GM23338 (cell line): Measurements from ENCODE around the gene TM9SF4. TPM values are rescaled to one million over a fixed set of nuclear protein-coding genes. Genes with fewer than 3 reads are reported as not detected.

Experiments used
- ATAC-seq: fragments of 200-7000 bp; cut with Tn5 transposase; 3 replicates; pipeline ENCODE4 v1.9.1; 2020
- DNase-seq: peaks from one replicate; pipeline ENCODE4 v3.0.0-alpha.2; 2015; ENCODE audit warnings: low spot score
- H2AFZ ChIP-seq: fragments of 200-600 bp; sonication (generic); 2 replicates; pipeline ENCODE4 v1.8.0; 2016; ENCODE audit warnings: antibody characterized with exemption, mild to moderate bottlenecking, moderate library complexity
- H3F3A ChIP-seq: fragments of 200-600 bp; sonication (generic); replicated peaks from 2 replicates; pipeline ENCODE4 v1.8.0; 2017; ENCODE audit warnings: antibody characterized with exemption, mixed run types, low read depth
- H3K27ac ChIP-seq: fragments of 200-600 bp; sonication (generic); 2 replicates; pipeline ENCODE4 v1.6.1; 2016; ENCODE audit warnings: low read depth
- H3K27me3 ChIP-seq: fragments of 200-600 bp; sonication (generic); 2 replicates; pipeline ENCODE4 v1.8.0; 2016; ENCODE audit warnings: mild to moderate bottlenecking, mixed run types, moderate library complexity; ENCODE audit not compliant: insufficient read depth
- H3K36me3 ChIP-seq: fragments of 200-600 bp; sonication (generic); 2 replicates; pipeline ENCODE4 v1.8.0; 2016; ENCODE audit warnings: mild to moderate bottlenecking; ENCODE audit not compliant: insufficient read depth
- H3K4me1 ChIP-seq: fragments of 200-600 bp; sonication (generic); 2 replicates; pipeline ENCODE4 v1.8.0; 2016; ENCODE audit warnings: mild to moderate bottlenecking, moderate library complexity; ENCODE audit not compliant: insufficient read depth
- H3K4me2 ChIP-seq: fragments of 200-600 bp; sonication (generic); 2 replicates; pipeline ENCODE4 v1.7.1; 2017; ENCODE audit warnings: mixed run types
- H3K4me3 ChIP-seq: fragments of 200-600 bp; sonication (generic); 2 replicates; pipeline ENCODE4 v1.6.1; 2016; ENCODE audit warnings: mixed run types
- H3K79me2 ChIP-seq: fragments of 200-600 bp; sonication (generic); replicated peaks from 2 replicates; pipeline ENCODE4 v1.8.0; 2017; ENCODE audit warnings: mild to moderate bottlenecking; ENCODE audit not compliant: insufficient read depth
- H3K9me2 ChIP-seq: fragments of 200-600 bp; sonication (generic); 2 replicates; pipeline ENCODE4 v1.8.0; 2017; ENCODE audit not compliant: insufficient read depth
- H4K20me1 ChIP-seq: fragments of 200-600 bp; sonication (generic); replicated peaks from 2 replicates; pipeline ENCODE4 v1.8.0; 2017; ENCODE audit warnings: mild to moderate bottlenecking; ENCODE audit not compliant: insufficient read depth
- H3K27ac Mint-ChIP-seq: 2 replicates; pipeline ENCODE4 v1.8.0; 2020; ENCODE audit warnings: inconsistent platforms, mild to moderate bottlenecking, moderate library complexity, mixed read lengths
- H3K27me3 Mint-ChIP-seq: 3 replicates; pipeline ENCODE4 v1.8.0; 2022; ENCODE audit warnings: low read depth, mild to moderate bottlenecking, moderate library complexity, mixed read lengths, inconsistent platforms; ENCODE audit not compliant: insufficient read depth, poor library complexity
- H3K36me3 Mint-ChIP-seq: 3 replicates; pipeline ENCODE4 v1.8.0; 2021; ENCODE audit warnings: low read depth, mild to moderate bottlenecking, inconsistent platforms, moderate library complexity, mixed read lengths
- H3K4me1 Mint-ChIP-seq: 3 replicates; pipeline ENCODE4 v1.8.0; 2020; ENCODE audit warnings: mild to moderate bottlenecking, inconsistent platforms, mixed read lengths
- H3K4me3 Mint-ChIP-seq: 3 replicates; pipeline ENCODE4 v1.8.0; 2021; ENCODE audit warnings: moderate library complexity, mild to moderate bottlenecking, inconsistent platforms, mixed read lengths
- H3K9me3 Mint-ChIP-seq: 3 replicates; pipeline ENCODE4 v1.8.0; 2020; ENCODE audit warnings: moderate library complexity, mild to moderate bottlenecking, inconsistent platforms, mixed read lengths
- CREB1 ChIP-seq: fragments of 250-450 bp; sonication (Bioruptor Pico); IDR thresholded peaks from 2 replicates; pipeline ENCODE4 v1.5.0; 2020; ENCODE audit warnings: low read depth, mild to moderate bottlenecking, moderate library complexity
- EZH2 ChIP-seq: fragments of 200-600 bp; sonication (generic); IDR thresholded peaks from one replicate; pipeline ENCODE4 v1.8.0; 2017; ENCODE audit warnings: antibody characterized with exemption, mild to moderate bottlenecking, low read depth; ENCODE audit not compliant: unreplicated experiment
- EZH2phosphoT487 ChIP-seq: fragments of 200-600 bp; sonication (generic); IDR thresholded peaks from one replicate; pipeline ENCODE4 v1.8.1; 2018; ENCODE audit warnings: antibody characterized with exemption; ENCODE audit not compliant: unreplicated experiment
- JUNB ChIP-seq: IDR thresholded peaks from one replicate; pipeline ENCODE4 v1.6.1; 2016; ENCODE audit warnings: antibody characterized with exemption; ENCODE audit not compliant: unreplicated experiment
- NANOG ChIP-seq: IDR thresholded peaks from 2 replicates; pipeline ENCODE4 v1.6.1; 2016; ENCODE audit warnings: antibody characterized with exemption, borderline replicate concordance
- POLR2AphosphoS5 ChIP-seq: IDR thresholded peaks from 2 replicates; pipeline ENCODE4 v1.6.1; 2016; ENCODE audit warnings: antibody characterized with exemption, low read depth
- REST ChIP-seq: IDR thresholded peaks from one replicate; pipeline ENCODE4 v1.6.1; 2018; ENCODE audit warnings: antibody characterized with exemption; ENCODE audit not compliant: unreplicated experiment
- STAT1 ChIP-seq: IDR thresholded peaks from one replicate; pipeline ENCODE4 v1.6.1; 2016; ENCODE audit warnings: antibody characterized with exemption; ENCODE audit not compliant: unreplicated experiment
- ZNF114 ChIP-seq: fragments of 250-450 bp; sonication (Bioruptor Pico); IDR thresholded peaks from 2 replicates; pipeline ENCODE4 v1.5.0; 2020; ENCODE audit warnings: mild to moderate bottlenecking, moderate library complexity
- ZNF331 ChIP-seq: fragments of 250-450 bp; sonication (Bioruptor Pico); IDR thresholded peaks from 2 replicates; pipeline ENCODE4 v1.5.0; 2020; ENCODE audit warnings: low read depth, mild to moderate bottlenecking, moderate library complexity
- polyA plus RNA-seq: library from polyadenylated mRNA; unstranded; fragments of >200 nt; fragmentation: Nextera tagmentation; extraction: Ambion mirVana; gene quantifications from 2 replicates; pipeline ENCODE4 v1.2.1, GENCODE V29; 2016
- total RNA-seq: library from RNA; depleted of rRNA; stranded (reverse); fragments of >200 nt; shearing (Covaris generic); gene quantifications from 2 replicates; pipeline ENCODE4 v1.2.3, GENCODE V29; 2014
- TF ChIP-seq, protein P1 (sequence below): fragments of 250-450 bp; sonication (Bioruptor Pico); IDR thresholded peaks from 2 replicates; pipeline ENCODE4 v1.5.0; 2020; ENCODE audit warnings: mild to moderate bottlenecking, moderate library complexity
- TF ChIP-seq, protein P2 (sequence below), 2 experiments: fragments of 200-600 bp in 1 of 2; sonication (generic) in 1 of 2; conservative IDR thresholded peaks; 2 replicates each; pipeline versions ENCODE4 v1.5.1 to v1.6.1; 2016 to 2017; ENCODE audit warnings: antibody characterized with exemption in 2 of 2, low read depth in 2 of 2, mild to moderate bottlenecking in 2 of 2, moderate library complexity in 1 of 2
- TF ChIP-seq, protein P3 (sequence below): IDR thresholded peaks from 2 replicates; pipeline ENCODE4 v1.6.1; 2016; ENCODE audit warnings: antibody characterized with exemption

Gene TM9SF4
- total and polyA plus RNA-seq, 2 experiments from 2014 or later, result 20.4 to 52.6 TPM

GRCh38 chr20:32149566-32150170 is 40.2 kb downstream of the TM9SF4 start:
- Mint-ChIP-seq H3K36me3 (peaks cover 77% of the 10 kb centered on the region), H3K4me1 (no peaks in the 10 kb centered on the region), H3K9me3 (no peaks in the 10 kb centered on the region), H3K27me3 (peaks cover 7% of the 10 kb centered on the region), H3K27ac (no peak overlapping the region), H3K4me3 (no peak overlapping the region)
- Histone ChIP-seq H3K27ac (no peak overlapping the region), H4K20me1 (peaks cover 15% of the 10 kb centered on the region), H3K79me2 (no peaks in the 10 kb centered on the region), H3K4me2 (no peak overlapping the region), H3K27me3 (no peaks in the 10 kb centered on the region), H2AFZ (no peak overlapping the region), H3K4me3 (no peak overlapping the region), H3F3A (peaks cover 14% of the 10 kb centered on the region; the same call in 1 of the 2 replicates), H3K36me3 (peaks cover 73% of the 10 kb centered on the region), H3K9me2 (no peaks in the 10 kb centered on the region), H3K4me1 (no peaks in the 10 kb centered on the region)
- TF ChIP-seq REST, result no peak
- no peak for TF ChIP-seq EZH2
- no peak for TF ChIP-seq ZNF331 (CRISPR knock-in tag)
- no peak for TF ChIP-seq ZNF114
- no peak for TF ChIP-seq CREB1 (CRISPR knock-in tag)
- no peak for TF ChIP-seq NANOG
- TF ChIP-seq JUNB, result no peak
- TF ChIP-seq, protein P1, sequence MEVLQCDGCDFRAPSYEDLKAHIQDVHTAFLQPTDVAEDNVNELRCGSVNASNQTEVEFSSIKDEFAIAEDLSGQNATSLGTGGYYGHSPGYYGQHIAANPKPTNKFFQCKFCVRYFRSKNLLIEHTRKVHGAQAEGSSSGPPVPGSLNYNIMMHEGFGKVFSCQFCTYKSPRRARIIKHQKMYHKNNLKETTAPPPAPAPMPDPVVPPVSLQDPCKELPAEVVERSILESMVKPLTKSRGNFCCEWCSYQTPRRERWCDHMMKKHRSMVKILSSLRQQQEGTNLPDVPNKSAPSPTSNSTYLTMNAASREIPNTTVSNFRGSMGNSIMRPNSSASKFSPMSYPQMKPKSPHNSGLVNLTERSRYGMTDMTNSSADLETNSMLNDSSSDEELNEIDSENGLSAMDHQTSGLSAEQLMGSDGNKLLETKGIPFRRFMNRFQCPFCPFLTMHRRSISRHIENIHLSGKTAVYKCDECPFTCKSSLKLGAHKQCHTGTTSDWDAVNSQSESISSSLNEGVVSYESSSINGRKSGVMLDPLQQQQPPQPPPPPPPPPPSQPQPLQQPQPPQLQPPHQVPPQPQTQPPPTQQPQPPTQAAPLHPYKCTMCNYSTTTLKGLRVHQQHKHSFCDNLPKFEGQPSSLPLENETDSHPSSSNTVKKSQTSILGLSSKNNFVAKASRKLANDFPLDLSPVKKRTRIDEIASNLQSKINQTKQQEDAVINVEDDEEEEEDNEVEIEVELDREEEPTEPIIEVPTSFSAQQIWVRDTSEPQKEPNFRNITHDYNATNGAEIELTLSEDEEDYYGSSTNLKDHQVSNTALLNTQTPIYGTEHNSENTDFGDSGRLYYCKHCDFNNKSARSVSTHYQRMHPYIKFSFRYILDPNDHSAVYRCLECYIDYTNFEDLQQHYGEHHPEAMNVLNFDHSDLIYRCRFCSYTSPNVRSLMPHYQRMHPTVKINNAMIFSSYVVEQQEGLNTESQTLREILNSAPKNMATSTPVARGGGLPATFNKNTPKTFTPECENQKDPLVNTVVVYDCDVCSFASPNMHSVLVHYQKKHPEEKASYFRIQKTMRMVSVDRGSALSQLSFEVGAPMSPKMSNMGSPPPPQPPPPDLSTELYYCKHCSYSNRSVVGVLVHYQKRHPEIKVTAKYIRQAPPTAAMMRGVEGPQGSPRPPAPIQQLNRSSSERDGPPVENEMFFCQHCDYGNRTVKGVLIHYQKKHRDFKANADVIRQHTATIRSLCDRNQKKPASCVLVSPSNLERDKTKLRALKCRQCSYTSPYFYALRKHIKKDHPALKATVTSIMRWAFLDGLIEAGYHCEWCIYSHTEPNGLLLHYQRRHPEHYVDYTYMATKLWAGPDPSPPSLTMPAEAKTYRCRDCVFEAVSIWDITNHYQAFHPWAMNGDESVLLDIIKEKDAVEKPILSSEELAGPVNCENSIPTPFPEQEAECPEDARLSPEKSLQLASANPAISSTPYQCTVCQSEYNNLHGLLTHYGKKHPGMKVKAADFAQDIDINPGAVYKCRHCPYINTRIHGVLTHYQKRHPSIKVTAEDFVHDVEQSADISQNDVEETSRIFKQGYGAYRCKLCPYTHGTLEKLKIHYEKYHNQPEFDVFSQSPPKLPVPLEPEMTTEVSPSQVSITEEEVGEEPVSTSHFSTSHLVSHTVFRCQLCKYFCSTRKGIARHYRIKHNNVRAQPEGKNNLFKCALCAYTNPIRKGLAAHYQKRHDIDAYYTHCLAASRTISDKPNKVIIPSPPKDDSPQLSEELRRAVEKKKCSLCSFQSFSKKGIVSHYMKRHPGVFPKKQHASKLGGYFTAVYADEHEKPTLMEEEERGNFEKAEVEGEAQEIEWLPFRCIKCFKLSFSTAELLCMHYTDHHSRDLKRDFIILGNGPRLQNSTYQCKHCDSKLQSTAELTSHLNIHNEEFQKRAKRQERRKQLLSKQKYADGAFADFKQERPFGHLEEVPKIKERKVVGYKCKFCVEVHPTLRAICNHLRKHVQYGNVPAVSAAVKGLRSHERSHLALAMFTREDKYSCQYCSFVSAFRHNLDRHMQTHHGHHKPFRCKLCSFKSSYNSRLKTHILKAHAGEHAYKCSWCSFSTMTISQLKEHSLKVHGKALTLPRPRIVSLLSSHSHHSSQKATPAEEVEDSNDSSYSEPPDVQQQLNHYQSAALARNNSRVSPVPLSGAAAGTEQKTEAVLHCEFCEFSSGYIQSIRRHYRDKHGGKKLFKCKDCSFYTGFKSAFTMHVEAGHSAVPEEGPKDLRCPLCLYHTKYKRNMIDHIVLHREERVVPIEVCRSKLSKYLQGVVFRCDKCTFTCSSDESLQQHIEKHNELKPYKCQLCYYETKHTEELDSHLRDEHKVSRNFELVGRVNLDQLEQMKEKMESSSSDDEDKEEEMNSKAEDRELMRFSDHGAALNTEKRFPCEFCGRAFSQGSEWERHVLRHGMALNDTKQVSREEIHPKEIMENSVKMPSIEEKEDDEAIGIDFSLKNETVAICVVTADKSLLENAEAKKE (CRISPR knock-in tag), result no peak
- no peak for TF ChIP-seq STAT1
- TF ChIP-seq, protein P2, sequence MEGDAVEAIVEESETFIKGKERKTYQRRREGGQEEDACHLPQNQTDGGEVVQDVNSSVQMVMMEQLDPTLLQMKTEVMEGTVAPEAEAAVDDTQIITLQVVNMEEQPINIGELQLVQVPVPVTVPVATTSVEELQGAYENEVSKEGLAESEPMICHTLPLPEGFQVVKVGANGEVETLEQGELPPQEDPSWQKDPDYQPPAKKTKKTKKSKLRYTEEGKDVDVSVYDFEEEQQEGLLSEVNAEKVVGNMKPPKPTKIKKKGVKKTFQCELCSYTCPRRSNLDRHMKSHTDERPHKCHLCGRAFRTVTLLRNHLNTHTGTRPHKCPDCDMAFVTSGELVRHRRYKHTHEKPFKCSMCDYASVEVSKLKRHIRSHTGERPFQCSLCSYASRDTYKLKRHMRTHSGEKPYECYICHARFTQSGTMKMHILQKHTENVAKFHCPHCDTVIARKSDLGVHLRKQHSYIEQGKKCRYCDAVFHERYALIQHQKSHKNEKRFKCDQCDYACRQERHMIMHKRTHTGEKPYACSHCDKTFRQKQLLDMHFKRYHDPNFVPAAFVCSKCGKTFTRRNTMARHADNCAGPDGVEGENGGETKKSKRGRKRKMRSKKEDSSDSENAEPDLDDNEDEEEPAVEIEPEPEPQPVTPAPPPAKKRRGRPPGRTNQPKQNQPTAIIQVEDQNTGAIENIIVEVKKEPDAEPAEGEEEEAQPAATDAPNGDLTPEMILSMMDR (conservative IDR thresholded peaks at IDR 0.05; ENCODE audit: low read depth in 2 of 2), result no peak
- TF ChIP-seq EZH2phosphoT487, result no peak
- TF ChIP-seq, protein P3, sequence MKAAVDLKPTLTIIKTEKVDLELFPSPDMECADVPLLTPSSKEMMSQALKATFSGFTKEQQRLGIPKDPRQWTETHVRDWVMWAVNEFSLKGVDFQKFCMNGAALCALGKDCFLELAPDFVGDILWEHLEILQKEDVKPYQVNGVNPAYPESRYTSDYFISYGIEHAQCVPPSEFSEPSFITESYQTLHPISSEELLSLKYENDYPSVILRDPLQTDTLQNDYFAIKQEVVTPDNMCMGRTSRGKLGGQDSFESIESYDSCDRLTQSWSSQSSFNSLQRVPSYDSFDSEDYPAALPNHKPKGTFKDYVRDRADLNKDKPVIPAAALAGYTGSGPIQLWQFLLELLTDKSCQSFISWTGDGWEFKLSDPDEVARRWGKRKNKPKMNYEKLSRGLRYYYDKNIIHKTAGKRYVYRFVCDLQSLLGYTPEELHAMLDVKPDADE, result no peak
- no peak for TF ChIP-seq POLR2AphosphoS5
- ATAC-seq (no peak), DNase-seq (no peak)
